Measurements from ENCODE around the gene WFS1.

Gene WFS1

GRCh38 chr4:6235901-6236640 lies 33.6 kb upstream of the WFS1 start:
- no peak for DNase-seq

DNA sequence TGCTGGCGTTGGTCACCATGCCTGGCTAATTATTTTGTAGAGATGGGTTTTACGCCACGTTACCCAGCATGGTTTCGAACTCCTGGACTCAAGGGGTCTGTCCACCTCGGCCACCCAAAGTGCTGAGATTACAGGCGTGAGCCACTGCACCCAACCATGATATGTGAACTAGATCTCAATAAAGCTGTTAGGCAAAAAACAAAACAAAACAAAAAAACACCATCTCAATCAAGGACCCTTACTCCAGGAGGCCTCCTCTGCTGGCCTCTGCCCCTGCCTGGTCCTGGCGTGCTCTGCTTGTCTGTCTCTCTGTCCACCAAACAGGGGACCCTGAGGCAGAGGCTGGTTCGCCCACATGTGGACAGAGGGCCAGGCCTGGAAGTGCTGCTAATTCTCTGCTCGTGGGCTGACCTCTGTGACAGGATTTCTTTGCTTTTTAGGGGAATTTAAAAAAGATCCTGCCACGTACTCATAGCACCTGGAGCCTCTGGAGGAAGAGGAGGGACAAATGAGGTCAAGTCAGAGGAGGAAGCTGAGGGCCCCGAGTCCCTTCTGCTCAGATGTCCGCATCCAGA lies 32.7 kb upstream of the WFS1 start:
- DNase-seq, result no peak

DNA sequence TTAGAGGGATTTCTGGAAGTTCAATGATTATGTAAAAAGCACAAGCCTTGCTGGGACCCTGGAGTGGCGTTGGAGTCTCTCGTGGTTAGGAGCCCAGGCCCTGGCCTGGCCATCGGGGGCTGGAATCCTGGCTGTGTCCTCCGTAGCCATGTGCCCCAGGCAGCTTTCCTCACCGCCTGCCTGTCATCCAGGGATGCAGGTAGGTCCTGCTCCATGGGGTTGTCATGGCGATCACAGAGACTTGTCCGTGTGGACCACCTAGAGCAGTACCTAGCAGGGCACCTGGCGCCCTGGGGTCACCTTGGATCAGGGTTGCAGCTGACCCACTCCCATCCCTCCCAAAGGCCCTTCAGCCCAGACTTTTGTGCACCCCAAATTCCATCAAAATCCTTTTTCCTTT lies 30.2 kb upstream of the WFS1 start:
- DNase-seq, result no peak

DNA sequence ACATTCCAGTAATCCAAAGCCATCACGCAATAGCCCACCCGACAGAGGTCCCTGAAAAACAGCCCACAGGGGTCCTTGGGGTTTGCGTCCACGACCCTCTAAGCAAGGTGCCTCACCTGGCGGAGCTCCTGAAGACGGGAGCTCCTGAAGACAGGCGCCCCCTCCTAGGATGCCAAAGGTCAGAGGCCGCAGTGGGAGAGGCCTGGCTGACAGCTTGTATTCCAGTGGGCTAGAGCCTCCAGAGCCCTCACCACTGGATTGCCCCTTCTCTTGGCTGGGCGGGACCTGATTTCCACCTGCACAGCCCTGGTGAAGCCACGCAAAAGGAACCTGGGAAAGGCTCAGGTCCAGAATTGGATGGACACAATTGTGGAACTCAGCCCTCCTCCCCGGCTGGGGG lies 29.7 kb upstream of the WFS1 start:
- no peak for DNase-seq

DNA sequence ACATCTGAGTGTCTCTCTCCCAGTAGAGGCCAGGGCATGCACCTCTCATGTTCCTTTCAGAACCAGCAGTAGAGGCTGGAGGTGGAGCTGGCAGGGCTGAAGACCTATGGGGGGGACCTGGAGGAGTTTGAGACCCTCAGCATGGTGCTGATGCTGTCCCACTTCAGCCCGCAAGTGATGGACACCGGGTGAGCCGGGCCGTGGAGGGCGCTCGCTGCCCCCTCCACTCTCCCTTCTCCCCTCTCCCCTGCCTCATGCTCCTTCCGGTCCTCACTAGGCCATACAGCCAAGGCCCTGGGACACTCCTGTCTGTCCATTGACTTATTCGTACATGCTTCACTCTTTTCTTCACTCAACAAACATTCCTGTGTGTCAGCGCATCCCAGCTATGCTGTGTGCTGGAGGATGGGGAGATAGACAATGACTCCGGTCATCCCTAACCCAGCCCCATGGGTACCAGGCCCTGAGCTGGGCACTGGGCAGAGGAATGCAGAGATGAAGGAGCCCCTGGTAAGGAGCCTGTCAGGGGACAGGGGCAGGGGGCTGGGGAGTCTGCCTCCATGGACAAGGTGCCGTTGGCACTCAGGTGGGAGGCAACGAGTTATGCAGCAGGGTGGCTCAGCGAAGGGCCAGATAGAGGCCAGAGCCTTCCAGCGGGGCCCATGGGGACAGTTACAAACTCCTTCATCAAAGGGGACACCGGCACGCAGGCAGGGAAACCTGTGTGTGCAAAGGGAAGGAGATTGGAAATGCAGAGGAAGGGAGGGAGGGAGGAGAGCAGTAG lies 28.4 kb upstream of the WFS1 start:
- DNase-seq, result no peak

- no peak for DNase-seq
Measured at GRCh38 chr4:6242271-6243029, 27.2 kb upstream of the WFS1 start.

- no peak for DNase-seq
Measured at GRCh38 chr4:6245246-6246169, 24.1 kb upstream of the WFS1 start.

GRCh38 chr4:6246170-6246634 lies 23.4 kb upstream of the WFS1 start:
- DNase-seq, result no peak

DNA sequence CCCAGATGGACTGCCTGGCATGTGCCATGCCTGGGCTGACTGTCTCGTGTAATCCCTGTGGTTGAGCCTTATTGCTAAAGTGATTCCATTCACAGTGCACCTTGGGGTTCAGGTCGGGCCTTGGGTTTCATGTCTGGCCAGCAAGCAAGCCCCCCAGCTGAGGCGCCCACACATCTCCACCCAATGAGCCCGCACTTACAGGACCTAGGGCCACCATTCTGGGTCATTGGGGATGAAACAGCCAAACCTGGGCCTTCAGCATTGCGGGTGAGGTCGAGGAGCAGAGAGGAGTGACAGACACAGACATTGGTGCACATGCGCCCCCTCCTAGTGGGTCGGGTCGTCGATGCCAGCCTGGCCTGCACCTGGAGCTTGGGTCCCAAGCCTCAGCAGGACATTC lies 21.3 kb upstream of the WFS1 start:
- no peak for DNase-seq

GRCh38 chr4:6250235-6250983 lies 19.2 kb upstream of the WFS1 start:
- DNase-seq, result peak; percentile 59

DNA sequence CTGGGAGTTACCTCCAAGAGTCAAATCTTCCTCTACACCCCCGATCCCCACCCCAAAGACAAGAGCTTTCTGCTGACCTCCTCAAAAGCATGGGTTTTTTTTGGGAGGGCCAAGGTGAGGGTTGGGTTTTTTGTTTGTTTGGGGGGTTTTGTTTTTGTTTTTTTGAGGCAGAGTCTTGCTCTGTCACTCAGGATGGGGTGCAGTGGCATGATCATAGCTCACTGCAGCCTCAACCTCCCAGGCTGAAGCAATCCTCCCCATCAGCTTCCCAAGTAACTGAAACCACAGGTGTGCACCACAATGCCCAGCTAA lies 18.7 kb upstream of the WFS1 start:
- DNase-seq, result no peak

DNA sequence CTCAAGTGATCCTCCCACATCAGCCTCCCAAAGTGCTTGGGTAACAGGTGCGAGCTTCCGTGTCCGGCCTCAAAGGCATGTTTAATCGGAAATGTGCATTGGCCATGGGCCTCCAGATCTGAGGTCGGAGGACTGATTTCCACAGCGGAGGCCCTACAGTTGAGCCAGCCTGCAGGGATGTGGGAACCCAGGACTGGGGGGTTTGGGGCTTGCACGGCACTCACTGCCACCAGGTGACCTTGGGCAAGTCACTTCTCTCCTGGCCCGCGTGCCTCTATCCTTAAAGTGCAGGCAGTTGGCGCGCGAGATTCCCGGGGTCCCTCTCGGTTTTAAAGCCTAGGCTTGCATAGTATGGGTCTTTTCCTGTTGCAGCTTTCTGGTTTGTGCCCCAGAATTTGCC lies 18.3 kb upstream of the WFS1 start:
- DNase-seq, result no peak

DNA sequence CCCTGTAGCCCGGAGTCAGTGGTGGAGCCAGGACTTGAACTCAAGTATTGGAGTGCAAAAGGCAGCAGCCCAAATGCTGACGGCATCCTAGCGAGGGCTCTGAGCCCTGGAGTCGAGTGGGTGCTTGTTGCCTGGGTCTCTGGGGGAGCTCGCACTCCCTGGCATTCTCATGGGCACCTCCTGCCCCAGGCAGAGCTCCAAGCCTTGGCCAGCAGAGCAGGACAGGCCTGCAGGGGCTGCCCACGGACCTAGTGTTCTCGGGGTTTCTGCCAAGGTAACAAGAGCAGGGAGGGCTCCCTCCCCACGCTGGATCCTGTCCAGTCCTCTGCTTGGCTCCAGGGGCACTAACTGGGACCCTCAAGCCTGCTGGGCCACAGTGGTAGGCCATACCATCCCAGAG lies 17.6 kb upstream of the WFS1 start:
- no peak for DNase-seq

DNA sequence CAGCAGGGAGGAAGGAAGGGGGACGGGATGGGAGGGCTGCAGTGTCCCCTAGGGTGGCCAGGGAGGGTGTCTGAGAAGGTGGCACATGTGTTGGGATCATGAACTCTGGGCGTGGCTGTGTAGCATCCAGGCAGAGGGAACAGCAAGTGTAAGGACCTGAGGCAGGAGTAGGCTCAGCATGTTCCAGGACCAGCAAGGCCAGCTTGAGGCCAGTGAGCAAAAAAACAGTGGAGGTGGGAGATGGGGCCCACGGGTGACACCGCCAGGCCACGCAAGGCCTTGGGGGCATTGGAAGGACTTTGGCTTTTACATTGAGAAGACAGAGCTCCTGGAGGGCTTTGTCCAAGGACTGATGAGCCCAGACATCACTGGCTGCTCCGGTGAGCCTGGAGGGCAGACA lies 16.5 kb upstream of the WFS1 start:
- DNase-seq, result no peak

- DNase-seq, result no peak
Measured at GRCh38 chr4:6253961-6254360, 15.7 kb upstream of the WFS1 start.

- no peak for DNase-seq
Measured at GRCh38 chr4:6256141-6256540, 13.5 kb upstream of the WFS1 start.

DNA sequence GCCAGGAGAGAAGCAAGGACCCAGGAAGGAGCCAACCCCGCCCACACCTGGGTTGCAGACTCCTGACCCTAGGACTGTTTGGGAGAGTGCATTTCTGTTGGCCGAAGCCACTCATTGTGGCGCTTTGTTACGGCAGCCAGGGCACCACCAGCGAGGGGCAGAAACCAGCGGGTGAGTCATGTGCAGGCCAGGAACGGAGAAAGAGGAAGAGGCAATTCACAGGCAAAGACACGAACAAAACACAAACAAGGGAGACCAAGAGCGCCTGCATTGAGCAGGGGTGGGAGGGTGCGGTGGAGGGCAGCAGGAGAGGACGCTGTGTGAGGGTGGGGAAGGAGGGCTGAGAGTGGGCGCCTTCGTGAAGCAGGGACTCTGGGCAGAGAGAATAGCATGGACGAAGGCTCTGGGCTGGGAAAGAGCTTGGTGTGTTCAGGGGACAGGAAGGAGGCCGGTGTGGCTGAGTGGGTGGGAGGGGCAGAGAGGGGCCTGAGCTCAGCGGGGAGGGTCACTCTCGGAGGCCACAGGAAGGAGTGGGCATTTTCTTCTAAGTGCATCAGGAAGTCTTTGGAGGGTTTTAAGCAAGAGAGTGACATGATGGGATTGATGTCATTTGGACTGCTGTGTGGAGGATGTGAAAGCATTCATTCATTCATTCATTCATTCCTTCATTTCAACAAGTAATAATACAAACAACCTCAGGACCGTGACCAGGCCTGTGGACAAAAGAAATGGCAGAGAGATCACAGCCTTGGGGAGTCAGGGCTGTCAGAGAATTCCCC lies 12.2 kb upstream of the WFS1 start:
- DNase-seq, result no peak

DNA sequence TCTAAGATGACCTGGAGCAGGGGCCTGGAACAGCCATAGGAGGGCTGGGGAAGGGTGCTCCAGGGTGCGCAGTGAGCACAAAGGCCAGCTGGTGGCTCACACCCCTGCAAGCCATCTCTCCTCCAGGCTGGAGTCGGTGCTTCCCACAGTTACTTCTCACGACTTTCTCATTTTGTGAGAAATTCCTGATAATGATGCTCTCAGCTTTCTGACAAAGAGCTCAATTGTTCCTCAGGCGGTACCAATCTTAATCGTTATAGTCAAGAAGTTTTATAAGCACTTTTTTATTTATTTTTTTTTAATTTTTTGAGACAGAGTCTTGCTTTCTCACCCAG lies 11.7 kb upstream of the WFS1 start:
- DNase-seq, result no peak

GRCh38 chr4:6258741-6259140 lies 10.9 kb upstream of the WFS1 start:
- no peak for DNase-seq

DNA sequence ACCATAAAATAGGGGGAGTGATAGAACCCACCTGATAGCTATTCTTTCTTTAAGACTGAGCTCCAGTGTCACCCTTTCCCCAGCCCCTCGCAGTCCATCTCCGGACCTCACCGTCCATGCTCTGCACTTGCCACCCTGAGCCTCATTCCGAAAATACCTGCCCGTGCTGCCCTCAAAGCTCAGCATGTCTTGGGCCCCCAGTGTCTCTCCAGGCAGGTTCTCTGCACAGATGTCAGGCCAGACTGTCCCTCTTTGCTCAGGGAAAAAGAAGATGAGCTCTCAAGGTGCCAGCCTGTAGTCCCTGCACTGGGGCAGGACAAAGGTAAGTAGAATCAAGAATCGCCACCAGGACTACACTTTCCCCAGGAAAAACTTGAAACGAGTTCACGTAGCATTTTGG lies 9.8 kb upstream of the WFS1 start:
- no peak for DNase-seq

GRCh38 chr4:6262176-6262575 lies 7.5 kb upstream of the WFS1 start:
- DNase-seq, result no peak
